Erythroblast (primary cell): Measurements from ENCODE around the gene SLC50A1.

Source experiments
- GATA1 ChIP-seq: IDR thresholded peaks from 2 replicates; pipeline ENCODE4 v1.6.1; 2011; ENCODE audit warnings: low read depth, mild to moderate bottlenecking, control low read depth, low read length, moderate library complexity
- POLR2A ChIP-seq: IDR thresholded peaks from 2 replicates; pipeline ENCODE4 v1.6.1; 2011; ENCODE audit warnings: mild to moderate bottlenecking, low read length

GRCh38 chr1:155186794-155187455, 51.3 kb downstream of the SLC50A1 start:
- no peak for TF ChIP-seq POLR2A
- TF ChIP-seq GATA1, result no peak
